Left colon (tissue), 2 donors: ENCODE measurements around the gene PPA2. TPM values are rescaled to one million over a fixed set of nuclear protein-coding genes. Genes with fewer than 3 reads are reported as not detected.

Experiments used
- ATAC-seq: fragments of 200-7000 bp; cut with Tn5 transposase; one replicate; pipeline ENCODE4 v1.9.1; 2020; ENCODE audit warnings: mild to moderate bottlenecking, moderate library complexity
- DNase-seq, 2 donors: peaks; one replicate each; pipeline ENCODE4 v3.0.0-alpha.2; 2020
- intact Hi-C, 2 donors: fragments of 100-400 bp; cut with DNase I in 1 of 2; cut with micrococcal nuclease in 1 of 2; formaldehyde crosslinking; loops; one replicate each; pipeline versions ENCODE4 v1.11.2 to v1.14.0; 2022; cut with DNase I, micrococcal nuclease
- total RNA-seq, 2 donors: library from RNA; stranded (reverse); fragmentation: NEBNext Ultra II Directional; extraction: Animal tissue kit (Norgen Biotek cat#: 25700); gene quantifications; one replicate each; pipeline ENCODE4 v1.2.1, GENCODE V29; 2021
- donor health status: DM: no; HTN: no; CAD: no.
- donor health status: DM: yes; HTN: yes; CAD: no.

The PPA2 gene
- total RNA-seq, 2 donors from 2014 or later, result 122 to 142 TPM

DNA sequence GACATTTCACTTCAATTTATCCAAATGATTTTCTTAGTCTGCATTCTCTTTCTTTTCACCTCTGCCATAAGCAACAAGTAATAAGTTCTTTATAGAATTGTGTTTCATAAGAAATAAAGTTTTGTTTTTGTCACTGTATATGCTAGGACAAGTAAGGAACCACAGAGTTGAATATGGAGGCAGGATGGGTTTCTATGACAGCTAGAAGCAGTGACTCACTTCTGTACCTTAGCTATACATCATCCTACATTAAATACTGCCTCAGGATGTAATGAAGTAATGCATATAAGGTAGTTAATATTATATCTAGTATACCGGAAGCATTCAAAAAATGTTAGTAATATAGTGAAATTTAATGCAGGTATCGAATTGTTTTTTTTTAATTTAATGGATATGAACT is 128.0 kb downstream of the PPA2 start:
- no peak for ATAC-seq
- intact Hi-C loops, result no loop called here
- no peak for DNase-seq

DNA sequence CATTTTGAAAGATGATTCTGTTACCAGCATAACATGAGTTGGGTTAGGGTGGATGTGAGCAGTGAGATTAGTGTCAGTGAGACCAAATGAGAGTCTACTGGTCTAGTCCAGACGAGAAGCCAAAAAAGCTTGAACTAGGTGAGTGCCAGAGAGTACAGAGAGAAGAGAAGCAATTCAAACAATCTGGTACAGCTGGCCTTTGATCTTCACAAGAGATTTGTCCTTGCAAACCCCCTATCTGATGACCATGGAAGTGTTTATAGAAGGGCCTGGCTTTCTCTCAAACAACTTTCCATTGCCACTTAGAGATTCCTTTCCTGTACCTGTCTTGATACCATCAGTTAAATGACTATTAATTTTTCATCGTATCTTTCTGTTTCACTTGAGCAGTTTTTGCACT is 128.5 kb downstream of the PPA2 start:
- ATAC-seq (no peak), DNase-seq (no peak)
- intact Hi-C loops, result no loop called here

DNA sequence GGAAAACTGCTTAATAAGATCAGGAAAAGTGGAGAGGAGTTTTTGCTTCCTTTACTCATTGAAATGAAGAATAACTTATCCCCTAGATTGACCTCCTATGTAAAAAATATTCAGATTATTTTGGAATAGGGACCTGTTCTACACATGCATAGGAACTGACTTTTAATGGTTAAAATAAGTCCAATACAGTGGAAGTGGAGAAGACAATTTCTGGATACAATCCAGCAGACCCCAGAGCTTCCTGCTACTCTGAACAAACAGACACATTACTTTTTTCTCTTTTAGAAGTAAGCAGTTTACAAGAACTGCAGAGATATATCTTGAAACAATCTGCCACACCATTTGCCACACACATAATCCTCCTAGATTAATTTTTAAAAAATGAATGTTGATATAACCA is 129.7 kb downstream of the PPA2 start:
- DNase-seq, result no peak
- intact Hi-C loops, result no loop called here
- no peak for ATAC-seq

DNA sequence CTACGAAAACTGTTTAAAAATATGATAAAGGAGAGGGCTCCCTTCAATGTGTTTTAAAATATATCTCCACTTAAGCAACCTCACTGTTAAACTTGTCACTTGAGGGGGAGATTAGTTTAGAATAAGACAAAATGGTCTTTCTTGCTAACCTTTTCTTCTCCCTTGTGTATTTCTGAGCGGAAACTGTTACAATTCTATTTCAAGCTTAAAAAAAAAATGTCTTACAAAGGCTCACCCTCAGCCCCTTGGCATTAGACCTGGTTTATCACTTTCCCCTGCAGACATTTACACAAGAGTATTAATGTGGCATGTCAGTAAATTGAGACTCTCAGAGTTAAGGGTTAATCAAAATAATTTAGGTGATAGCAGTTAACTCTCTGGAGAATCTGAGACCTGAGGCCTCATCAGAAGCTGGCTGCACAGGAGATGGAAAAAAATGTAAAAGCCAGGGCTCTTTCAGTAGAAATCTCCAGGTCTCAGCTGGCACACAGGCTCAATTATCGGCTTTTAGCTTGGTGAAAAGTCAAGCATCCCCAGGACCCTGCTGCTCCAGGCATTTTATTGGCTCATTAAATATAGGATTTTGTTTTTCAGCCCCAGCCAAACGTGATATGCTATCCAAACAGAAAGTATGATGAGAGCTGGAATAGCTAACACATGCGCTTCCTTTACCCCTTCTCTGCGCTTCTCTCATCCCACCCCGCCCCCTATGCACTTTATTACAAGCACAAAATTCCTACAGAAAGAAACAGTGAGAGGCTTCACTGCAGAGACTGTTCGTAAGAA is 130.5 kb downstream of the PPA2 start:
- intact Hi-C loops, result no loop called here
- ATAC-seq, result no peak
- no peak for DNase-seq

DNA sequence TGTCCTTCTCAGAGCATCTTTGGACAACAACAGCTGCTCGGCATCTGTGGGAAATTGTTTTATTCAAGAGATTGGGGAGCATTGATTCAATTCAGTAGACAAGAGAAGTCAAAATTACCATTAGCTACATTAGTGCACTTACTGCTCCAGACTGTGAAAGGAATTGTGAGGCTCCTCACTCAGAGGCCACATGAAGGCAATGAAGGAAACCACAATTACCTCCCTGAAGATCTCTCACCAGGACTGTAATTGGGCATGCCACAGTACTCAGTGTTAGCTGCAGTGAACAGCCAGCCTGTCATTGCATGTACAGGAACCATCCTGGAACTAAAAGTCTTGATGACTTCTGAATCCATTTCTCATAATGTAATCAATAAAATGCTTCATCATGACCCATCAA is 144.8 kb downstream of the PPA2 start:
- no peak for ATAC-seq
- DNase-seq, result no peak
- intact Hi-C loops, result no loop called here

DNA sequence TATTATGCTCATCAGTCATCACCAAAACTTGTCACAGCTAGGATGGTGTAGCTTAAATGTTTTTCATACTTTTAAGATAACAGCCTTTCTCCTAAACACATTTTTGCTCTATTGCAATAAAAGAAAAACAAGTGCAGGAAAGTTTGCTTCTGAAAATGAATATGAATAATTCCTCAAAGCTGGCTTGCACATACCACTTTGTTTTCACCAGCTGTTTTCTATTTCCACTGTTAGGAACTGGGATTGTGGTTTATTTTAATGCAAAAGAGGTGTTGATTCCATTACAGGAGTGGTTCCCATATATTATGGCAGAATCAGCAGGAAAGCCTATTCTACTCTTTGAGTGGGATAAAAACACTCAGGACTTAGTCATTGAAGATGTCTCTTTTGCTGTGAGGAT is 145.9 kb downstream of the PPA2 start:
- DNase-seq (no peak), ATAC-seq (no peak)
- intact Hi-C loops, result no loop called here

DNA sequence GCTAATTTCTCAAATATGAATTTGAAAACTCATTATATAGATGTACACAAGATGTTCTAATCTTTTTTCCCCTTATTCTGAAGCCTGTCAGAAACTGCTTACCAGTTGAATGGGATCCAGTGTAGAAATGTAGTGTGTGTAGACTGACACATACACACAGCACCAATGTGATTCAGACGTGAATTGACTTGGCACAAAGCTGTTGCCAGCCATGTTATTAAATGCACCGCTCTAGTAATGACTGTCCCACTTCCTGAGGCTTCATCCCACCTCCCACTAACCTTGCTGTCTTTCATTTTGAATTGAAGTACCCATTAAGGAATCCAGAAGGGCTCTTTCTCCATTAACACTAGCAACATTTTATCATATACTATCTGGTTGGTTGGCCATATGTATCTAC is 146.6 kb downstream of the PPA2 start:
- DNase-seq, result no peak
- ATAC-seq, result no peak
- intact Hi-C loops, result no loop called here

Other genes with a start within 250 kb of the PPA2 start
- gene ARHGEF38, start 78.6 kb upstream of the PPA2 start, total RNA-seq, result 10 to 100 TPM; 11.6 to 23.7 TPM
- 10 to 100 TPM; 13.2 to 15.2 TPM for gene INTS12, start 234.6 kb upstream of the PPA2 start, total RNA-seq
- gene GSTCD, start 234.7 kb upstream of the PPA2 start, total RNA-seq, result 1 to 10 TPM; 6.4 to 7.8 TPM